Measurements from ENCODE around the gene ETV7.

- TF ChIP-seq CTCF (IDR thresholded peaks at IDR 0.05) = no peak
- TF ChIP-seq EZH2 (IDR thresholded peaks at IDR 0.05; ENCODE audit: borderline replicate concordance, insufficient read depth, low read depth, low read length, poor library complexity, severe bottlenecking) = no peak
These were observed 37.4 kb downstream of the ETV7 start for GRCh38 chr6:36350082-36350481.

Data from B cell (primary cell).